ENCODE measurements around the gene EFEMP1.

EFEMP1 gene

DNA sequence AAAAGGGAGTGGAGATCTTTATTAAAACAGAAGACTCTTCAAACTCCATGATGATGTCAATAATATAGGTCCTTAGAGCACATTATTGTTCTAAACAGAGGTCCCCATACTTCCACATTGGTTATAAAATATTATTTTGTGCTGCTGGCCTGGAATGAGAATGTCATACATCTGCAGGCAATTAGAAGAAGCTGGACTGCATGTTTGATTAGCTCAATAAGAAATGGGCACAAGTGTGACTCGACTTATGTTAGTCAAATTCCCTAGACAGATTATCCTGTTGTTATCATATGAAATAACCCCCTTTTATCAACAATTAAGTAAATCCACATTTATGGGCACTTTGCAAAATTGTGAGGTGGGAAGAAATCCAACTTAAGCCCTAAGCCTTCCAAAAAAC, 8.8 kb downstream of the EFEMP1 start:
- no peaks in the 10 kb centered on the region for H4K20me1 ChIP-seq (ENCODE audit: insufficient read depth, low read length)
- TF ChIP-seq, protein P1, sequence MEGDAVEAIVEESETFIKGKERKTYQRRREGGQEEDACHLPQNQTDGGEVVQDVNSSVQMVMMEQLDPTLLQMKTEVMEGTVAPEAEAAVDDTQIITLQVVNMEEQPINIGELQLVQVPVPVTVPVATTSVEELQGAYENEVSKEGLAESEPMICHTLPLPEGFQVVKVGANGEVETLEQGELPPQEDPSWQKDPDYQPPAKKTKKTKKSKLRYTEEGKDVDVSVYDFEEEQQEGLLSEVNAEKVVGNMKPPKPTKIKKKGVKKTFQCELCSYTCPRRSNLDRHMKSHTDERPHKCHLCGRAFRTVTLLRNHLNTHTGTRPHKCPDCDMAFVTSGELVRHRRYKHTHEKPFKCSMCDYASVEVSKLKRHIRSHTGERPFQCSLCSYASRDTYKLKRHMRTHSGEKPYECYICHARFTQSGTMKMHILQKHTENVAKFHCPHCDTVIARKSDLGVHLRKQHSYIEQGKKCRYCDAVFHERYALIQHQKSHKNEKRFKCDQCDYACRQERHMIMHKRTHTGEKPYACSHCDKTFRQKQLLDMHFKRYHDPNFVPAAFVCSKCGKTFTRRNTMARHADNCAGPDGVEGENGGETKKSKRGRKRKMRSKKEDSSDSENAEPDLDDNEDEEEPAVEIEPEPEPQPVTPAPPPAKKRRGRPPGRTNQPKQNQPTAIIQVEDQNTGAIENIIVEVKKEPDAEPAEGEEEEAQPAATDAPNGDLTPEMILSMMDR (IDR thresholded peaks at IDR 0.05; ENCODE audit: borderline replicate concordance, extremely low read depth, low read length, poor library complexity, severe bottlenecking) = no peak
- TF ChIP-seq EZH2 (IDR thresholded peaks at IDR 0.05; ENCODE audit: borderline replicate concordance, low read depth, low read length, severe bottlenecking) = no peak
- ATAC-seq (ENCODE audit: insufficient read depth, low read depth) (no peak), DNase-seq (no peak)
- no peak overlapping the region for H3K4me2 ChIP-seq (ENCODE audit: insufficient read depth, low read length)
- H2AFZ ChIP-seq (ENCODE audit: low read depth, low read length) = no peak overlapping the region
- H3K4me3 ChIP-seq (ENCODE audit: low read depth in 1 of 2, low read length in 2 of 2) = no peak overlapping the region
- H3K27ac ChIP-seq (ENCODE audit: low read length) = no peak overlapping the region
- no peak overlapping the region for H3K9ac ChIP-seq (ENCODE audit: low read depth, low read length)
- H3K4me1 ChIP-seq (ENCODE audit: insufficient read depth, low read length) = no peaks in the 10 kb centered on the region
- no peaks in the 10 kb centered on the region for H3K27me3 ChIP-seq (ENCODE audit: insufficient read depth, low read length, poor library complexity)
- H3K9me3 ChIP-seq (ENCODE audit: insufficient read depth, low read length, severe bottlenecking) = no peaks in the 10 kb centered on the region
- no peaks in the 10 kb centered on the region for H3K79me2 ChIP-seq (ENCODE audit: insufficient read depth, low read length)
- H3K36me3 ChIP-seq (ENCODE audit: insufficient read depth, low read length) = no peaks in the 10 kb centered on the region

DNA sequence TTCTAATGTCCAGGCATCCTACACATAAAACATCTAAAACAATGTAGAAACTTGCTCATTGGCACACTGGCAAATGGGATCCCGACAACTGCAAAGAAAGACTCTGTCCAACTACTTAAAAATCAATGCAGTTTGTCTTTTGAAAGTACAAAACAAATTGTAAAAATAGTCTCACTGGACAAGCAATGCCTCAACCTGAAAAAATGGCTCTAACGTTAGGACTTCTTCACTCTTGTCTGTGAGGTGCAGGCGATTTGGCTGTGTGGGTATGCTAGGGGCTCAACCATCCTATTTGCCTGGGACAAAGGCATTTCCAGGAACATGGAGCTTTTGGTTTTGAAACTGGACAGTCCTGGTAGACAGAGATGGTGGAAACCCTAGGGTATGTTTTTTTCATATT, 10.7 kb downstream of the EFEMP1 start:
- H3K27ac ChIP-seq (ENCODE audit: low read length) = no peak overlapping the region
- H3K36me3 ChIP-seq (ENCODE audit: insufficient read depth, low read length) = no peaks in the 10 kb centered on the region
- H3K4me2 ChIP-seq (ENCODE audit: insufficient read depth, low read length) = no peak overlapping the region
- no peak for ATAC-seq (ENCODE audit: insufficient read depth, low read depth)
- no peak overlapping the region for H2AFZ ChIP-seq (ENCODE audit: low read depth, low read length)
- no peak for DNase-seq
- no peaks in the 10 kb centered on the region for H3K4me1 ChIP-seq (ENCODE audit: insufficient read depth, low read length)
- no peaks in the 10 kb centered on the region for H3K27me3 ChIP-seq (ENCODE audit: insufficient read depth, low read length, poor library complexity)
- H3K79me2 ChIP-seq (ENCODE audit: insufficient read depth, low read length) = no peaks in the 10 kb centered on the region
- no peak overlapping the region for H3K9ac ChIP-seq (ENCODE audit: low read depth, low read length)
- no peak overlapping the region for H3K4me3 ChIP-seq (ENCODE audit: low read depth in 1 of 2, low read length in 2 of 2)
- no peaks in the 10 kb centered on the region for H4K20me1 ChIP-seq (ENCODE audit: insufficient read depth, low read length)
- no peaks in the 10 kb centered on the region for H3K9me3 ChIP-seq (ENCODE audit: insufficient read depth, low read length, severe bottlenecking)
- TF ChIP-seq EZH2 (IDR thresholded peaks at IDR 0.05; ENCODE audit: borderline replicate concordance, low read depth, low read length, severe bottlenecking) = no peak
- TF ChIP-seq, protein P1 (IDR thresholded peaks at IDR 0.05; ENCODE audit: borderline replicate concordance, extremely low read depth, low read length, poor library complexity, severe bottlenecking) = no peak

DNA sequence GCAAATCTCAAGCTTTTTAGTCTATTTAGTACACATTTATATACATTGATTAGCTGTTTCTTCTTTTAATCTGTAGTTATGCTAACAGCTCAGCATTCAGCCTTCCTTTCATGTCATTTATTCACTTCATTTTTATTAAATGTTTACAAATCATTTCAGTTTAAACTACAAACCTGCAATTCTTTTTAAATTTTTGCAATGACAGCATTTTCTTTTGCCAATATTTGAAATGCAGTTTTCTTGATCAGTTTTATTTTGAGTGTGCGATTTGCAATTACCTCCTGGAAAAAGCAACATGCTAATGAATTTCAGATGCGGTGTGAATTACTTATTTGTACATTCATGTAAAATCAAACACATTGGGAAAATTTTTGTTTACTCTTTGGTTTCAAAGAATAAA, 13.5 kb downstream of the EFEMP1 start:
- Histone ChIP-seq H3K9me3 (ENCODE audit: insufficient read depth, low read length, severe bottlenecking) (no peaks in the 10 kb centered on the region), H3K4me3 (ENCODE audit: low read depth in 1 of 2, low read length in 2 of 2) (no peak overlapping the region), H3K27ac (ENCODE audit: low read length) (no peak overlapping the region), H3K4me2 (ENCODE audit: insufficient read depth, low read length) (no peak overlapping the region), H3K27me3 (ENCODE audit: insufficient read depth, low read length, poor library complexity) (no peaks in the 10 kb centered on the region), H3K79me2 (ENCODE audit: insufficient read depth, low read length) (no peaks in the 10 kb centered on the region), H3K36me3 (ENCODE audit: insufficient read depth, low read length) (no peaks in the 10 kb centered on the region), H4K20me1 (ENCODE audit: insufficient read depth, low read length) (no peaks in the 10 kb centered on the region), H3K9ac (ENCODE audit: low read depth, low read length) (no peak overlapping the region), H2AFZ (ENCODE audit: low read depth, low read length) (no peak overlapping the region), H3K4me1 (ENCODE audit: insufficient read depth, low read length) (no peaks in the 10 kb centered on the region)
- no peak for ATAC-seq (ENCODE audit: insufficient read depth, low read depth)
- DNase-seq = no peak
- TF ChIP-seq, protein P1 (IDR thresholded peaks at IDR 0.05; ENCODE audit: borderline replicate concordance, extremely low read depth, low read length, poor library complexity, severe bottlenecking) = no peak
- TF ChIP-seq EZH2 (IDR thresholded peaks at IDR 0.05; ENCODE audit: borderline replicate concordance, low read depth, low read length, severe bottlenecking) = no peak

DNA sequence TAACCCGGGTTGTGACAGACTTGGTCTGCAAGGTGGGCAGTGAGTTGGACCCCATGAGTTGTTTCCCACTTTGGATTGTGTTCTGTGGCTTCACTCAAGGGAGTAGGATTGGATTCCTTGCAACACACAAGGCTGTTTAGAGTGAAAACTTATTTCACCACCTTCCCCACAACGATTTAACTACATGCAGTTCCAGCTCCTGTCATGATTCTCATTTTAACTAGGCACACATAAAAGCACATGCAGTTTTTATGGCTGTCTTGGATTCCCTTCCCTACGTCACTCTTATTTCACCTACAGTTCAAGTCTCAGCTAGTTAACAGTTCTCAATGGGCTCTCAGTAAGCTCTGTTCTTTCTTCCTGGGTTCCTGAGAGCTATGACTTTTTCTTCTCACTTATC, 15.9 kb downstream of the EFEMP1 start:
- H3K27me3 ChIP-seq (ENCODE audit: insufficient read depth, low read length, poor library complexity) = no peaks in the 10 kb centered on the region
- no peak for ATAC-seq (ENCODE audit: insufficient read depth, low read depth)
- no peak overlapping the region for H3K9ac ChIP-seq (ENCODE audit: low read depth, low read length)

More for the DNA sequence above, 15.9 kb downstream of the EFEMP1 start:
- no peak overlapping the region for H2AFZ ChIP-seq (ENCODE audit: low read depth, low read length)
- H3K4me3 ChIP-seq (ENCODE audit: low read depth in 1 of 2, low read length in 2 of 2) = no peak overlapping the region
- TF ChIP-seq, protein P1 (IDR thresholded peaks at IDR 0.05; ENCODE audit: borderline replicate concordance, extremely low read depth, low read length, poor library complexity, severe bottlenecking) = no peak
- no peak for TF ChIP-seq EZH2 (IDR thresholded peaks at IDR 0.05; ENCODE audit: borderline replicate concordance, low read depth, low read length, severe bottlenecking)
- no peak for DNase-seq
- H4K20me1 ChIP-seq (ENCODE audit: insufficient read depth, low read length) = no peaks in the 10 kb centered on the region
- no peaks in the 10 kb centered on the region for H3K79me2 ChIP-seq (ENCODE audit: insufficient read depth, low read length)
- no peaks in the 10 kb centered on the region for H3K4me1 ChIP-seq (ENCODE audit: insufficient read depth, low read length)
- H3K9me3 ChIP-seq (ENCODE audit: insufficient read depth, low read length, severe bottlenecking) = no peaks in the 10 kb centered on the region
- H3K27ac ChIP-seq (ENCODE audit: low read length) = no peak overlapping the region
- no peaks in the 10 kb centered on the region for H3K36me3 ChIP-seq (ENCODE audit: insufficient read depth, low read length)
- H3K4me2 ChIP-seq (ENCODE audit: insufficient read depth, low read length) = no peak overlapping the region

All from DND-41 (cell line).